Mesenteric fat pad (tissue), 1 donor: ENCODE measurements around the gene UBE2G2. TPM values are rescaled to one million over a fixed set of nuclear protein-coding genes. Genes with fewer than 3 reads are reported as not detected.

Experiments used
- DNase-seq: peaks from one replicate; pipeline ENCODE4 v3.0.0-alpha.2; 2020; ENCODE audit warnings: low spot score
- total RNA-seq: library from RNA; stranded (reverse); fragmentation: NEBNext Ultra II Directional; extraction: Animal tissue kit (Norgen Biotek cat#: 25700); gene quantifications from one replicate; pipeline ENCODE4 v1.2.1, GENCODE V29; 2021
- donor health status: DM: yes; HTN: yes; CAD: no.

UBE2G2 gene
- total RNA-seq, 1 donor from 2014 or later: 123 TPM

DNA sequence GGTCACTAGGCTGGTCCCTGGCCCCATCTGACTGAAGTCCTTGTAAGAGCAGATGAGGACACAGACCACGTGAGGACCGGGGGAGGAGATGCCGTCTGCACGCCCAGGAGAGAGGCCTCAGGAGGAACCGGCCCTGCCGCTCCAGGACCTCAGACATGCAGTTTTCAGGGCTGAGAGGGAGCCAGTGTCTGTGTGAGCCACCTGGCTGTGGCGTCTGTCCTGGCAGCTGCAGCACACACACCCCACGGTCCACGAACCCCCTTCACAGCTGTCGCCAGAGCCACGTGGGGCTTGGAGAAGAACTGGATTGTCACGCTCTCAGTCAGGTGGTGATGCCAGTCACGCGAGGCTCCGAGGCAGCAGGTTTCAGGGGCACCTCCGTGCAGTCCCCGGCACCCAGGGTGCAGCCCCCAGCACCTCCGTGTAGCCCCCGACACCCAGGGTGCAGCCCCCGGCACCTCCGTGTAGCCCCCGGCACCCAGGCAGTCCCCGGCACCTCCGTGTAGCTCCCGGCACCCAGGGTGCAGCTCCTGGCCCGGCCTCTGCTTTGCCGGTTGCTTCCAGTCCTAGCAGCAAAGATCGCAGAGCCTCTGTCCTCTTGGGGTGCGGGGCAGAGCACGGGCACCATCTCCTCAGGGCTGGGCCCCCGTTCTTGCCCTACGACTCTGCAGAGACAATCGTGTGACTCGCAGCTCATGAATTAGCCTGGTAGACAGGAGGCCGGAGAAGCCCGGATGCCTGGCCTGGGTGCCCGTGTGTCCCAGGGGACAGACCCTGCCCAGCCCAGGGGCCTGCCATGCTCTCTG is 35.2 kb upstream of the UBE2G2 start:
- DNase-seq: peak; percentile 86

DNA sequence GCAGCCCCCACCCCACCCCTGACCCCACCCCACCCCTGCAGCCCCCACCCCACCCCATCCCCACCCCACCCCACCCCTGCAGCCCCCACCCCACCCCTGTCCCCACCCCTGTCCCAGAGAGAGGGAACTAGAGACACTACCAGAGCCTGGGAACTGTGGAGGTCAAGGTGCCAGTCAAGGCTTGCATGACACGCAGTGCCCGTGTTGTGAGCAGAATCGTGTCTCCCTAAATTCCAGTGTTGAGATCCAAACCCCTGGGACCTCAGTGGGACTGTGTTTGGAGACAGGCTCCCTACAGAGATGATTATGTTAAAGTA is 34.7 kb upstream of the UBE2G2 start:
- no peak for DNase-seq

DNA sequence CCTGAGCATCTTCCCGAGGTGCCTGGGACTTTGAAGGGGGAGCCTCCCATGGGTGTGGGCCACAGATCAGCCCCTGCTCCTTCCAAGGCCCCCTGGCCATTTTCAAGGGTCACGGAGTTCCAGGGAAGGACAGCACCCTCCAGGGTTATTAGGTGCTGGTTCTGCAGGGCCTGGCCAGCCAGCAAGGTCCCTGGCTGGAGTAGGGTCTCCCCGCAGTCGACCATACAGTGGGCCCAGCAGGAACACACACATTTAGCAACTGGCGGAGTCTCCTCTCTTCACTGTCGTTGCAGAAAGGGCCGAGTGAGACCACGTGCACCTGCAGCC is 34.0 kb upstream of the UBE2G2 start:
- peak; percentile 65 for DNase-seq

DNA sequence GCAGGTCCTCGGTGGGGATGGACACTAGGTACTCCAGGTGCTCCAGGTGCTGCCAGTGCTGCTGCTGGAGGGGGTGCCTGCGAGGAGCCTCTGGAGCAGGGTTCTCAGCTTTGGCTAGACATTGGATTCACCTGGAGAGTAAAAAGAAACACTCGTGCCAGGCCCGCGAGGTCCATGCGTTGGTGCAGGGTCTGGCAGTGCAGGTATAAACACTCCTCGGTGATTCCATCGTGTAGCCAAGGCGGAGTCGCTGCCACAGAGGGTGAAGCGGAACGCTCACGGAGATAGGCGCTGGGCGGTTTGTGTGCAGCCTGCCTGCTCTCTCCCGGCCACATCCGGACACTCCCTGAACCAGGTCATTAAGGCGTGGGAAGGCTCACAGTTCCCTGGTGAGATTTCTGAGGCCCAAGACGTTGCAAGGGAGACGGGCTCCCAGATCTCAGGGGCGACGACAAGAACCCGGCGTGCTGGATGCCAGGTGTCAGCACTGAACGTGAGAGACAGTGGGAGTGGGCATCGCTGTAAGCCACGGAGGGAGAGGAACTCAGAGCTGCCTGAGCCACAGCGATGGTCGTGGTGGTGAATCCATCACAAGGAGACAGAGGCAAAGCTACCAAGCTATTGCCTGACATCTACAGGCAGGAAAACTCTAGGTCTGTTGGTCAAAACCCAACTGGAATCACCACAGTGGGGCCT is 33.5 kb upstream of the UBE2G2 start:
- peak; percentile 89 for DNase-seq

DNA sequence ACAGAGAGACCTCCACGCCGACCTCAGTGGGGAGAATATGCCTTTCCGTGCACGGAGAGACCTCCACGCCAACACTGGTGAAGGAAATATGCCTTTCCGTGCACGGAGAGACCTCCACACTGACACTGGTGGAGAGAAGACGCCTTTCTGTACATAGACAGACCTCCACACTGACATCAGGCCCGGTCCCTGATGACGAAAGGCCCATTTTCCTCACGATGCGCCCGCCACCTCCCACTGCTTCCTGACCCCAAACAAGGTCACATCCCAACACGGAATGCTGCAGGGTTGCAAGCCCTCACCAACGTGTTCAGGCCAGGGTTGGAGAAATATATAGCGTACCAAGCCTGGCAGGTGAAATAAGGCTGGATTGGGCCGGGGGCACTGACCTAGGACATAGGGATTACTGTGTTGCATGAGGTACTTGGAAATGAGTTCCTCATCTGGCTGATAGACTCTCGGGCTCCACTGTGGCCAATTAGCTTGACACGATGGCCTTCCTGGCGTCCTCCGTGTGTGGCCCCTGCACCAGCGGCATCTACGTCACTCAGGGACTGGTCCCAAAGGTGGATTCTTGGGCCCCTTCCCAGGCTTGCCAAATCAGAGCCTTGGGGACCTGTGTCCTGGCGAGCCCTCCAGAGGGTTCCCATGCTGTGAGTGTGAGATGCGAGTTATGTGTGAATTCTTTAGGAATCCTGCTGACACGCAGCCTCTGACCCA is 32.8 kb upstream of the UBE2G2 start:
- DNase-seq: peak; percentile 47

DNA sequence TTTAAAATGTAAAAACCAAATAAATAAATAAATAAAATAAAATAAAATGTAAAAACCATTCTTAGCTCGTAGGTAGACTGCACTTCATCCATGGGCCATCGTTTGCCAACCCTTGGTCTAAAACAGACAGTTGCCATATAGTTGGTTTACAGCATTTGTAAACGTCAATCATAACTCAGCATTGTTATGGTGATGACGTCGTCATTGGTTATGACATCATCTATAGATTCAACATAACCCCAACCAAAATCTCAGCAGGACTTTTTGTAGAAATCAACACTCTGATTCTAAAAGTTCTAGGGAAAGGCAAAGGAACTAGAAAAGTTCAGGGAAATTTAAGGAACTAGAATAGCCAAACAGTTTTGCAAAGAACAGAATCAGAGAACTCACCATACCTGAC is 32.0 kb upstream of the UBE2G2 start:
- no peak for DNase-seq

DNA sequence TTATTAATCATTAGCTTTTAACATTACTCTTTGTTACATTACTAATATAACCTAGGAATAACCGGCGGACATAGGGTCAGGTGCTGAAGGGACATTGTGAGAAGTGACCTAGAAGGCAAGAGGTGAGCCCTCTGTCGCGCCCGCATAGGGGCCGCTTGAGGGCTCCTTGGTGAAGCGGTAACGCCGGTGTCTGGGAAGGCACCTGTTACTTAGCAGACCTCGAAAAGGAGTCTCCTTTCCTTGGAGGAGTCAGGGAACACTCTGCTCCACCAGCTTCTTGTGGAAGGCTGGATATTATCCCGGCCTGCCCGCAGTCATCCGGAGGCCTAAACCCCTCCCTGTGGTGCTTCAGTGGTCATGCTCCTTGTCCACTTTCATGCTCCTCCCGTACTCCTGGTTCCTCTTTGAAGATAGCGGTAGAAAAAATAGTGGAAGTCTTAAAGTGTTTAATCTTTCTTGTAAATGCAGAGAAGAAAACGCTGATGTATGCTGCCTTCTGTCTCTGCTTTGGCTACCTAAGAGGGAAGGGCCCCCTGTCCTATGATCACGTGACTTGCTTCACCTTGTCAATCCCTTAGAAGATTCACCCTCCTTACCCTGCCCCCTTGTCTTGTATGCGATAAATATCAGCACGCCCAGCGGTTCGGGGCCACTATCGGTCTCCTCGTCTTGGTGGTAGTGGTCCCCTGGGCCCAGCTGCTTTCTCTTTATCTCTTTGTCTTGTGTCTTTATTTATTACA is 31.1 kb upstream of the UBE2G2 start:
- DNase-seq: peak; percentile 43

DNA sequence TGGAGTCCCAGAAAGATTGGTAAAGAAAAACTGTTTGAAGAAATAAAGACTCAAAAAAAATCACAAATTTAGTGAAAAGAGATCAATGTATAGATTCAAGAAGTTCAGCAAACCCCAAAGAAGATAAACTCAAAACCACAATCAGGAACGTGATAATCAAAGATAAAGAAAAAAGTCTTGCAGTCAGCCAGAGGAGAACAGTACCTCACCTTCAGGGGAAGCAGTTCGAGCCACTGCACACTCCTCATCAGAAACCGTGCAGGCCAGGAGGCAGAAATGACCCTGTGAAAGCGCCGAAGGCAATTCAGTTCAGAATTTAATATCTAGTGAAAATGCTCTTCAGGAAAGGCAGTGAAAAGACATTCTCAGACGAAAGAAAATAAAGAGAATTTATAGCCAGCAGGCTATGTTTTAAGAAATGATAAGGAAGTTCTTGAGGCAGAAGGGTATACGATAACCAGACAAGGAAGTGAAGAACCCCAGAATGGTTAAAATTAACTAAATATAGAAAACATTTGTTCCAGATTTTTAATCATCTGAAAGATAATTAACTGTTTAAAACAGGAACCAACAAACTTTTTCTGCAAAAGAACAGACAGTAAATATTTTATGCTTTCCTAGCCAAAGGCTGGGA is 29.7 kb upstream of the UBE2G2 start:
- no peak for DNase-seq

DNA sequence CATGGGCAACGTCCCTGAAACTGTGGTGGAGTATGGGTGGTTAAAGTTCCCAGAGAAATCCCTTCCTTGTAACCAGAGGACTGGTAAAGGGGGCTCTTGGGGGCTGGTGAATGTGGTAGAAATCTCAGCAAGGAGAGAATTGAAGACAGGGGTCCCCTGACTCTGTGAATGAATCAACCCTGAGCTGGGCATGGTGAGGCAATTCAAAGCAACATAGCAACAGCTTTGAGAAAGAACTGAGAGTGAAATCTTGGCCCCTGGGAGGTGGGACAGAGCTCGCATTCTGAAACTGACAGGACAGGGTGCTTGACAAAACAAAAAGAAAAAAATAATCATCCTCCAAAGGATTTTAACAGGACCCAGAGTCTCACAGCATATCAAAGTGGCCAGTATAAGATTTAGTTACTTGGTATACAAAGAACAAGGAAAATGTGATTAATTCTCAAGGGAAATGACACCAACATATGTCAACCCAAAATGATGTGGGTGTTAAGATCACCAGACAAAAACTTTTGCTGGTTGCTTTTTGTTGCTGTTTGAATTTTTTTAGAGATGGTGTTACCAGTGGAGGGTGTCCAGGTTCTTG is 28.0 kb upstream of the UBE2G2 start:
- peak; percentile 22 for DNase-seq

DNA sequence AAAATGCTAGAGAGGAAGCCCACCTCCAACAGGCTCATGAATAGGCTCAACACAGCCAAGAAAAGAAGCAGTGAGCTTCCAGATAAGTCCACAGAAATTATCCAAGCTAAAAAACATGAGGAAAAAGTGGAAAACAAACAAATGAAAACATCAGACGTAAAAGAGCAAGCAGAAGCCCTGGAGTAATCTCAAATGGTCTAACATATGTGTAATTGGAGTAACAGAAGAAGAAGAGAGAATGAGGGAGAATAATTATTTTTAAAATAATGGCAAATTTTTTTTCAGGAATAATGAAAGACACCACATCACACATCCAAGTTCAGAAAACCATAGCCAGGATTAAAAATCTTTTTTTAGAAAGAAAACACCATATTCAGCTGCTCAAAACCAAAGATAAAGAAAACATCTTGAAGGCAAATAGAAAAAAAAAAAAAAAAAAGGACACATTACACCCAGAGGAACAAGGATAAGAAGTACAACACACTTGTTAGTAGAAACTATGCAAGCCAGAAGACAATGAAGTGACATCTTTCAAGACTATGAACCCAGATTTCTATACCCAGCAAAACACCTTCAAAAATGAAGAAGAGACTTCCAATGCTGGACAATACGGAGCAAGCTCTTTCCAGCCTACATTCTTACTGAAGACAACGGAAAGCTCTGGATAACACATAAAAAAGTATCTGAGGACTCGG is 26.9 kb upstream of the UBE2G2 start:
- no peak for DNase-seq

DNA sequence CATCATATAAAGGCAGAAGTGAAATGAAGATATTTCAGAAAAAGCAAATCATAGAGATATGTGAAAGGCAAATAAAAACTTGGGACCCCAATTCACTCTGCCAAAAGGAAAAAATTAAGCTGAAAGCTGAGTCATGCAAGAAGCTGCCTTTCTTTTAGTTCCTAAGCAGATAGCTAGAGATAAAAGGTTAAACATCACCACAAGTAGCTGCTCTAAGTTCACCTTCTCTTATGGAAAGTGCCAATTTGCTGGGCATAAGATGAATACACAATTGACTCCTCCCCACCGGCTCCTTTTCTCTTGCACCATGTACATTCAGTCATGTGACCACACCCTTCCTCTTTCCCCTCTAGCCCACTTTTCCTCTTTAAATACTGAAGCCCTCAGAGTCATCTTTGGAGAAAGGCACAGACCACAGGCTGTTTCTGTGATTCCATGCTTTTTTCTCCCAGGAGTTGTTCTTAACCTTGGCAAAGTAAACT is 21.6 kb upstream of the UBE2G2 start:
- DNase-seq: no peak

DNA sequence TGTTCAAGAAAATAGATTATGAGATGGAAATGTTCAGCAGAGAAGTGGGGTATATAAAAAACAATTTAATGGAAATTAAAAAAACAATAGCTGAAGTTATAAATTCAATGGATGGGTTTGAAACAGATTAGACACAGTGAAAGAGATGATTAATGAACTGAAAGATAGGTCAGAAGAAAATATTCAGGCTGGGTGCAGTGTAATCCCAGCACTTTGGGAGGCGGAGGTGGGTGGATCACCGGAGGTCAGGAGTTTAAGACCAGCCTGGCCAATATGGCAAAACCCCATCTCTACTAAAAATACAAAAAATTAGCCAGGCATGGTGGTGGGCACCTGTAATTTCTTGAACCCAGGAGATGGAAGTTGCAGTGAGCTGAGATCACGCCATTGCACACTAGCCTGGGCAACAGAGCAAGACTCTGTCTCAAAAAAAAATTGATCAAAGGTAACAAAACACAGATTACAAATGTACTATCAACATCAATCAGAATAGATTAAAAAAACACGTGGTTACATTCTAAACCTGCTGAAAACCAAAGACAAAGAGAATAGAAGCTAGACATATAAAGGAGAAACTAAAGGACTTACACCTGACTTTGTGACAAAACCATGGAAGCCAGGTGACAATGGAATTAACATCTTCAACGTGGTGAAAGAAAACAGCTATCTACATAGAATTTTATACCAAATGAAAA is 21.0 kb upstream of the UBE2G2 start:
- DNase-seq: no peak

DNA sequence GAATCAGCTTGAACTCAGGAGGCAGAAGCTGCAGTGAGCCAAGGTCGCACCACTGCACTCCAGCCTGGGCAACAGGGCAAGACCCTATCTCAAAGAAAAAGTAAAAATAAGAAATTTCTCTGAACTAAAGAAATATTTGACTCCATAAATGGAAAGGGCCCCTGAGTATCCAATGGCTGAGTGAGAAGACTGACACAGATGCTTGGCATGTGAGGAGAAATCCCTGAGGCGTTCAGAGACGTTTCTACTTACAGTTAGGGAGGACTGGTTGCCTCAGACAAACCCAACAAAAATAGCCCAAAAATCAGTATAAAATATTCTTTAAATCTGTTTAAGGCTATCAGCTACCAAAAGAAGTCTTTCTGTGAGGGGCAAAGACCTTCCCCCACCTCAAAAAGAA is 19.2 kb upstream of the UBE2G2 start:
- no peak for DNase-seq

DNA sequence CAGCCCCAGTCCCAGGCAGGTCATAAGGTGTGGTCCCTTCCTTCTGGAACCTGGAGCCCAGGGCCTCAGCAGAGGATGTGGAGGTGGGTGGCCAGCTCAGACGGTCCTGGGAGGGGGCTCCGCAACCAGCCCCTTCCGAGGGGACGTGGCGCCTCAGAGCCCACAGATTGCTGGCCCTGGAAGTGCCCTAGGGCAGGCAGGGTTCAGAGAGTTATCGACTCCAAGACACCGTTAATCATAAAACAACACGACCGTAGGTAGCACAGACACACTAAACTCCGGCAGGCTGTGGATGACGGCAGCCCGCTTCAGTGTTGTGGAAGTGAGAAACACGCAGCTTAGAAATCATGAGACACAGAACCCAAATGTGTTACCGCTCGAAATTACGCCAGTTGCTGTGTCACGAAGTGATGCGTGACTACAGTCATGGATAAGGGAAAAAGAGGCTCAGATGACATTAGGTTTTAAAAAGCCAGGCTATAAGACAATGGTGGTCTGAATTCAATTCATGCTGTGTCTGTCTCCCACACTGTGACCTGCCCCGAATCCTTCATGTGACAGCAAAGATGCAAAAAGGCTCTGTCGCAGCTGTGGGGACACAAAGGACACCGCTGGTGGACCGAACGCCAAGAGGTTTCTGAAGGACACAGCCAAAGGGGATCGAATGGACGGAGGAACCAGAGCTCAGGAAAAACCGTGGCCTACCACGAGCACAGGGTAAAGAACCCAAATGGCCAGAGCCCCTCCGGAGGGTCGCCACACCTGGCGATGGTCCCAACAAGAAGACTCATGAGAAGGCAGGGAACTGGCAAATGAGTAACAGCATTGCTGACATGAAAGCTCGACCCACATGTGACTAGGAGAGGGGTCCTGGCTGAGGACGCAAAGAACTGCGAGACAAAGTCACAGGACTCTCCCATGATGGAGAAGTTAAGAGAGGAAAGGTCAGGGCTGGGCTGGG is 17.9 kb upstream of the UBE2G2 start:
- peak; percentile 78 for DNase-seq

DNA sequence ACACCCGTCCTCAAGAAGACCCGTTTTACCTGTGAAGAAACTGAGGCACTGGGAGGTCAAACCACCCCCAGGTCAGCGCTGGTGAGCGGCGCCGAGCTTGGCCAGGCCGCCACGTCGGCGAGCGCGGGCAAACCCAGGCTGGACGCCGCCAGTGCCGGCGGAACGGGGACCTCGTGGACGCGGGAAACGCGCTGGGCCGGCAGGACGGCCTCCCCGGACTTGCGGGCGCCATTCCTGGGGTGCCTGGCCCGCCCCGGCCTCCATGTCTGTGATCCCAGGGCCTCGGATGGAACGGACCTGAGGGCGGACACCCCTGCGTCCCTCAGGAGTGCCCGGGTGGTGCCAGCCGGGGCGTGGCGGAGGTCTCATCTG is 17.0 kb upstream of the UBE2G2 start:
- DNase-seq: peak; percentile 89

DNA sequence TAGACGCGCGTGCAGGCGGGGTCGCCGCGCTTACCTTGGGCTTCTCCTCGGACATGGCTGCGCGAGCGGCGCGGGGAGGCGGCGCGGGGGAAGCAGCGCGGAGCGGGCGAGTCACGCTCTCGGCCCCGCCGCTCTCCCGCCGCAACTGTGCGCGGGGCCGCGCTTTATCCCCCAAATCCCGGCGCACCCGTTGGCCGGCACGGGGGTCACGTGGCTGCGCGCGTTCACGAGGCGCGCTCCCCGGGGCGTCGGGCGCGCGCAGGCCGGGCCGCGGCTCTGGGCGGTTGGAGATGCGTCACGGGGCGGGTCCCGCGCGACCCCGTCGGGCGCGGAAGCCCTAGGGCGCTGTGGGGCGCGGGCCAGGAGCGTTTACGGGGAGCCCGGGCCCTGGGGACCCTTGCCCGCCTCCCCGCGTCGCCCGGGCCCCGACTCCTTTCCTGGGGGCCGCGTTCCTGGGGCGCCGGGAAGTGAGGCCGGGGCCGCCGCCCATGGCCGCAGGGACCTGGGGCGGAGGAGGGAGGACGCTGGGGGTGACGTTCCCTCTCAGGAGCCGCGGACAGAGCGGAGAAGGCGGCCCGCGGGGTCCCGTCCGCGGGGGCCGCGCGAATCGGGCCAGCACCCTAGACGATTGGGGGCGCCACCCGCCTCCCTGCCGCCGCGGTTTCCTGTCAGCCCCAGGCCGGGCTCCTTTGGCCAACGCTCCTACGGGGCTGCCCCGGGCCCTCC is 16.5 kb upstream of the UBE2G2 start, which contains the start of gene SUMO3:
Gene SUMO3 (minus strand): TSS at position 149 of the 726 bp plus-strand sequence. CDS start 94 bp downstream, at position 55.
- DNase-seq: peak; percentile 96

DNA sequence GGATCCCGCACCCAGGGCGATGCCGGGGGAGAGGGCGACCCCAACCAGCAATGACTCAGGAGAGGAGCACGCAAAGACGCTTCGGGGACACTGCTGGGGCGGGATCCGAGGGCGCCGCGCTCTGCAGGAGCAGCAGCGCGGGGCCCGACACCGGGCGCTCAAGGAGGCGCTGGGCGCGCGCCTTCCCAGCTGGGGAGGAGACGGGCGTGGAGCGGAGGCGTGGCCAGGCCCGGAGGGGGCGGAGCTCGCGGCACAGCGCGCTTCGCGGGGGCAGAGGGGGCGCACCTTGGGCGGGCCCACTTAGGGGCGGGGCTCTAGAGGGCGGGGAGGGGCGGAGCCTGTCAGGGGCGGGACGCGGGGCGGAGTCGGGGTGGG is 15.9 kb upstream of the UBE2G2 start:
- DNase-seq: peak; percentile 98
